B cell (primary cell): ENCODE results near the gene MGMT. TPM values are rescaled to one million over a fixed set of nuclear protein-coding genes. Genes with fewer than 3 reads are reported as not detected.

ENCODE experiments used
- ATAC-seq: fragments of 200-7000 bp; cut with Tn5 transposase; one replicate; pipeline ENCODE4 v1.10.0; 2021; ENCODE audit warnings: low read depth, mild to moderate bottlenecking, moderate number of reproducible peaks, moderate library complexity
- CTCF ChIA-PET: fragments of 350-600 bp; sonication (Branson Sonifier 250); formaldehyde crosslinking; loops from one replicate; lab custom pipeline; 2021; ENCODE audit warnings: antibody characterized with exemption, inconsistent platforms; lab: Charles Lee
- POLR2A ChIA-PET: fragments of 350-600 bp; sonication (Branson Sonifier 250); formaldehyde crosslinking; loops from one replicate; lab custom pipeline; 2021; ENCODE audit warnings: antibody characterized with exemption; lab: Charles Lee
- DNase-seq: peaks from one replicate; pipeline ENCODE4 v3.0.0; 2013
- H2AFZ ChIP-seq: 2 replicates; pipeline ENCODE4 v1.6.1; 2012; ENCODE audit warnings: mild to moderate bottlenecking, low read depth, low read length; ENCODE audit not compliant: insufficient read depth, poor library complexity, severe bottlenecking
- H3K27ac ChIP-seq, 2 donors: 1 replicate in 1 of 2; 2 replicates in 1 of 2; pipeline ENCODE4 v1.5.1; 2012 to 2013; ENCODE audit warnings: low read length in 2 of 2, mild to moderate bottlenecking in 2 of 2, moderate library complexity in 1 of 2
- H3K27me3 ChIP-seq, 4 experiments: fragments of 200-600 bp in 1 of 4; sonication (generic) in 1 of 4; replicated peaks in 1 of 4; 1 replicate in 2 of 4; 2 replicates in 2 of 4; pipeline versions ENCODE4 v1.6.1 to v1.7.0; 2013 to 2016; ENCODE audit warnings: low read length in 3 of 4, mild to moderate bottlenecking in 2 of 4, mixed read lengths in 1 of 4, moderate library complexity in 1 of 4; ENCODE audit not compliant: insufficient read depth in 4 of 4, control insufficient read depth in 3 of 4; ENCODE audit errors: control extremely low read depth in 1 of 4
- H3K36me3 ChIP-seq, 2 experiments: replicated peaks in 1 of 2; 1 replicate in 1 of 2; 2 replicates in 1 of 2; pipeline versions ENCODE4 v1.6.1 to v1.7.1; 2013; ENCODE audit warnings: low read length in 1 of 2; ENCODE audit not compliant: insufficient read depth in 2 of 2, control insufficient read depth in 1 of 2; ENCODE audit errors: control extremely low read depth in 1 of 2, extremely low read depth in 1 of 2
- H3K4me1 ChIP-seq, 2 donors: fragments of 200-600 bp in 1 of 2; sonication (generic) in 1 of 2; 1 replicate in 1 of 2; 2 replicates in 1 of 2; pipeline versions ENCODE4 v1.5.1 to v1.6.1; 2013 to 2017; ENCODE audit warnings: low read length in 2 of 2; ENCODE audit not compliant: control insufficient read depth in 2 of 2, insufficient read depth in 2 of 2
- H3K4me2 ChIP-seq: replicated peaks from 2 replicates; pipeline ENCODE3; 2012; ENCODE audit warnings: mild to moderate bottlenecking, low read depth, low read length; ENCODE audit not compliant: poor library complexity, severe bottlenecking
- H3K4me3 ChIP-seq, 5 experiments: fragments of 200-600 bp in 1 of 5; sonication (generic) in 1 of 5; 1 replicate in 3 of 5; 2 replicates in 2 of 5; pipeline versions ENCODE4 v1.5.1 to v1.7.0; 2011 to 2016; ENCODE audit warnings: low read length in 4 of 5, mild to moderate bottlenecking in 4 of 5, low read depth in 2 of 5, control low read depth in 1 of 5, moderate library complexity in 1 of 5; ENCODE audit not compliant: insufficient read depth in 1 of 5; ENCODE audit errors: control extremely low read depth in 1 of 5, extremely low read depth in 1 of 5
- H3K79me2 ChIP-seq: fragments of 200-600 bp; sonication (generic); one replicate; pipeline ENCODE4 v1.6.0; 2016; ENCODE audit warnings: low read length; ENCODE audit not compliant: control insufficient read depth, insufficient read depth
- H3K9ac ChIP-seq: fragments of 200-600 bp; sonication (generic); 2 replicates; pipeline ENCODE4 v1.6.1; 2017; ENCODE audit warnings: mild to moderate bottlenecking, low read length, moderate library complexity
- H3K9me3 ChIP-seq, 3 donors: one replicate each; pipeline versions ENCODE4 v1.6.1 to v1.7.1; 2013; ENCODE audit warnings: low read length in 2 of 3; ENCODE audit not compliant: control insufficient read depth in 2 of 3, insufficient read depth in 1 of 3; ENCODE audit errors: control extremely low read depth in 1 of 3
- H4K20me1 ChIP-seq: 2 replicates; pipeline ENCODE4 v1.6.0; 2012; ENCODE audit warnings: mild to moderate bottlenecking, low read length; ENCODE audit not compliant: insufficient read depth, control insufficient read depth, poor library complexity, severe bottlenecking
- H3K27ac Mint-ChIP-seq: one replicate; pipeline ENCODE4 v1.8.0; 2021; ENCODE audit warnings: mixed read lengths
- H3K27me3 Mint-ChIP-seq: one replicate; pipeline ENCODE4 v1.8.0; 2021; ENCODE audit warnings: mixed read lengths
- H3K4me1 Mint-ChIP-seq: one replicate; pipeline ENCODE4 v1.8.0; 2021; ENCODE audit warnings: mixed read lengths
- H3K4me3 Mint-ChIP-seq: one replicate; pipeline ENCODE4 v1.8.0; 2021; ENCODE audit warnings: mixed read lengths
- H3K9me3 Mint-ChIP-seq: one replicate; pipeline ENCODE4 v1.8.0; 2022; ENCODE audit warnings: mixed read lengths; ENCODE audit not compliant: insufficient read depth
- CTCF ChIP-seq: fragments of 200-600 bp; IDR thresholded peaks from one replicate; pipeline ENCODE4 v1.8.0; 2022; ENCODE audit warnings: antibody characterized with exemption, mild to moderate bottlenecking
- EZH2 ChIP-seq: IDR thresholded peaks from 2 replicates; pipeline ENCODE4 v1.6.1; 2012; ENCODE audit warnings: borderline replicate concordance, low read depth, mild to moderate bottlenecking, moderate library complexity, low read length; ENCODE audit not compliant: insufficient read depth, poor library complexity, severe bottlenecking
- WGBS: methylation state at CpG from one replicate; pipeline ENCODE4 v1.1.5; 2013; ENCODE audit warnings: missing lambda C conversion rate; ENCODE audit not compliant: insufficient coverage; 5-methylcytosine and 5-hydroxymethylcytosine counted together
- intact Hi-C: fragments of 100-400 bp; cut with micrococcal nuclease; formaldehyde crosslinking; loops from one replicate; pipeline ENCODE4 v1.10.0; 2022
- polyA plus RNA-seq: library from polyadenylated mRNA; depleted of rRNA; stranded (reverse); fragments of >200 nt; gene quantifications from 2 replicates; pipeline ENCODE4 v1.2.3, GENCODE V29; 2012
- total RNA-seq, 2 donors: library from RNA; stranded (reverse); fragments of 120-200 nt in 1 of 2; gene quantifications; 1 replicate in 1 of 2; 2 replicates in 1 of 2; pipeline versions ENCODE4 v1.2.3 to v1.2.4, GENCODE V29; 2013 to 2022

The MGMT gene
- total and polyA plus RNA-seq, 2 donors (not counting 1 experiment from before 2014, with no cell fraction given), result 16.6 to 87.7 TPM

- H3K4me3 Mint-ChIP-seq, result no peak overlapping the region
- Histone ChIP-seq H2AFZ (no peak overlapping the region), H3K4me2 (no peak overlapping the region), H3K27ac (no peak overlapping the region), H3K4me3 (no peak overlapping the region), H3K27me3 (no peaks in the 10 kb centered on the region), H3K36me3 (peaks cover 2 to 3% of the 10 kb centered on the region in 2 experiments), H3K4me1 (peaks cover 0 to 4% of the 10 kb centered on the region in 2 donors), H3K79me2 (no peaks in the 10 kb centered on the region), H3K9me3 (peaks cover 0 to 4% (median 0%) of the 10 kb centered on the region in 3 donors), H3K9ac (no peak overlapping the region), H4K20me1 (no peaks in the 10 kb centered on the region)
- no peak for DNase-seq
- no peaks in the 10 kb centered on the region for H3K9me3 Mint-ChIP-seq
- no peak overlapping the region for H3K27ac Mint-ChIP-seq
- H3K27me3 Mint-ChIP-seq, result no peaks in the 10 kb centered on the region
- 70% methylated on average over 16 of the region's 16 CpGs for WGBS
- no peak for TF ChIP-seq EZH2
- no peak for TF ChIP-seq CTCF
- ATAC-seq, result no peak
- ChIA-PET CTCF (no interaction called here), POLR2A (no interaction called here)
- intact Hi-C loops, result no loop called here
- peaks cover 6% of the 10 kb centered on the region for H3K4me1 Mint-ChIP-seq
These were observed 237.2 kb downstream of the MGMT start for GRCh38 chr10:129704225-129704624.

DNA sequence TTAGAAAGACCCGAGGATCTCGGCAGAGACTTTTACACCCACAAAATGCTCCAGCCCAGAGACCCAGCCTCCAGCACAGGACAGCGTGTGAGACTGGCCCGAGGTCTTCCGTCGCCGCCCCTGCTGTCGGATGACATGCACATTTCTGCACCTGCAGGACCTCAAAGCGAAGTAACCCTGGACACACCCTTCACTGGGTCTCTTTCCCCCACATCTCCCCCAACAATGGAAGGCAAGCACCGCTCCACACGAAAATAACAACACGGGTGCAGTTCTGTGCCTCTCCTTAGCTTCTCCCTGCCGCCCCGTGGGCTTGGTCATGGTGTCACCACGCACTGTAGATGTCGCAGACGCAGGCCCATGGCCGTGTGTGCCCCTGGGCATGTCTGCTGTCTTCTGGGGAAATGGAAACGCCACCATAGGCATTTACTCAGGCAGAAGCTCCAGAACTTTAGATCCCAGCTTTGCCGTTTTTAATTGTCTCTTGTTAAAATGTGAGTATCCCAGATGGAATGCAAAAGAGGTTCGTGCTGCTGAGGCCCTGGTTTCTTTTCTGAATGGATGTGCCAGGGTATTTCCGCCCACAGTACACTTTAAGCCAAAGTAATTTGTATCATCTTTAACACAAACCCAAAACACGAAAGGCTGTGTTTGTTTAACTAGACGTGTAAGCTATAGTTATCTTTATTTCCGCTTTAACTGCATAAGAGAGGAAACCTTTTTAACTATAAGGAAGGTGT, 237.9 kb downstream of the MGMT start:
- H3K27ac ChIP-seq, result no peak overlapping the region
- H2AFZ ChIP-seq, result no peak overlapping the region
- Mint-ChIP-seq H3K4me3 (no peak overlapping the region), H3K27me3 (no peaks in the 10 kb centered on the region), H3K9me3 (no peaks in the 10 kb centered on the region), H3K4me1 (peaks cover 6% of the 10 kb centered on the region), H3K27ac (no peak overlapping the region)
- no peaks in the 10 kb centered on the region for H3K27me3 ChIP-seq
- ATAC-seq (no peak), DNase-seq (no peak)
- peaks cover 0 to 4% of the 10 kb centered on the region in 2 donors for H3K4me1 ChIP-seq
- WGBS, result 91% methylated on average over 19 of the region's 25 CpGs
- H3K4me2 ChIP-seq, result no peak overlapping the region
- peaks cover 0 to 4% (median 0%) of the 10 kb centered on the region in 3 donors for H3K9me3 ChIP-seq
- H4K20me1 ChIP-seq, result no peaks in the 10 kb centered on the region
- ChIA-PET POLR2A (no interaction called here), CTCF (no interaction called here)
- H3K9ac ChIP-seq, result no peak overlapping the region
- intact Hi-C loops, result no loop called here
- H3K79me2 ChIP-seq, result no peaks in the 10 kb centered on the region
- H3K36me3 ChIP-seq, result peaks cover 2 to 3% of the 10 kb centered on the region in 2 experiments
- H3K4me3 ChIP-seq, result no peak overlapping the region
- TF ChIP-seq CTCF (no peak), EZH2 (no peak)
